Measurements from ENCODE around the gene EPM2AIP1. TPM values are rescaled to one million over a fixed set of nuclear protein-coding genes. Genes with fewer than 3 reads are reported as not detected.
"Not testable (repeated sequence)": the region's sequence is repeated elsewhere in the genome, so short reads cannot be mapped to it uniquely, and the experiment has no call there.

The EPM2AIP1 gene
- total RNA-seq, 2 experiments from 2014 or later: 9.4 to 11.8 TPM

DNA sequence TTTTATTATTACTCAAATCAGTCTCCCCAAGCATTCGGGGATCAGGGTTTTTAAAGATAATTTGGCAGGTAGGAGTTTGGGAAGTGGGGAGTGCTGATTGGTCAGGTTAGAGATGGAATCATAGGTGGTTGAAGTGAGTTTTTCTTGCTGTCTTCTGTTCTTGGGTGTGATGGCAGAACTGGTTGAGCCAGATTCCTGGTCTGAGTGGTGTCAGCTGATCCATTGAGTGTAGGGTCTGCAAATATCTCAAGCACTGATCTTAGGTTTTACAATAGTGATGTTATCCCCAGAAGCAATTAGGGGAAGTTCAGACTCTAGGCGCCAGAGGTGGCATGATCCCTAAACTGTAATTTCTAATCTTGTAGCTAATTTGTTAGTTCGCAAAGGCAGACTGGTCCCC is 27.5 kb downstream of the EPM2AIP1 start:
- intact Hi-C loops (cut with DNase I, micrococcal nuclease): no loop called here
- Mint-ChIP-seq H3K4me3 (no peak overlapping the region), H3K36me3 (ENCODE audit: low read depth) (no peaks in the 10 kb centered on the region), H3K27ac (no peak overlapping the region), H3K9me3 (ENCODE audit: low read depth) (no peaks in the 10 kb centered on the region), H3K4me1 (peaks cover 14% of the 10 kb centered on the region), H3K27me3 (no peaks in the 10 kb centered on the region)
- ChIA-PET CTCF (no interaction called here), POLR2A (no interaction called here)
- ATAC-seq (no peak), DNase-seq (no peak)

DNA sequence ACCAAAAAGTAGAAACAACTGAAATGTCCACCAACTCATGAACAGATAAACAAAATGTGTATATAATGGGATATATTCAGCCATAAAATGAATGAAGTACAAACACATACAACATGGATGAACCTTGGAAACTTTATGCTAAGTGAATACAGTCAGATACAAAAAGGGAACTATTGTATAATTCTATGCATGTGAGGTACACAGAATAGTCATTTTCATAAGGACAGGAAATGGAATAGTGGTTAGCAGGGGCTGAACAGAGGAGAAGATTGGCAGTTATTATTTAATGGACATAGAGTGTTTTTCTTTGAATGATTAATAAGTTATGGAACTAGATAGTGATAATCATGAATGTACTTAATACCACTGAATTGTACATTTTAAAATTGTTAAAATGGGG is 28.1 kb downstream of the EPM2AIP1 start:
- no peak overlapping the region for H3K4me3 Mint-ChIP-seq
- ChIA-PET CTCF (no interaction called here), POLR2A (no interaction called here)
- ATAC-seq (no peak), DNase-seq (no peak)
- peaks cover 11% of the 10 kb centered on the region for H3K4me1 Mint-ChIP-seq
- no peaks in the 10 kb centered on the region for H3K9me3 Mint-ChIP-seq (ENCODE audit: low read depth)
- intact Hi-C loops (cut with DNase I, micrococcal nuclease): no loop called here
- no peaks in the 10 kb centered on the region for H3K27me3 Mint-ChIP-seq
- H3K36me3 Mint-ChIP-seq (ENCODE audit: low read depth): no peaks in the 10 kb centered on the region
- no peak overlapping the region for H3K27ac Mint-ChIP-seq

GRCh38 chr3:36964331-36964730 is 28.6 kb downstream of the EPM2AIP1 start:
- Mint-ChIP-seq H3K4me1 (peaks cover 6% of the 10 kb centered on the region), H3K27ac (no peak overlapping the region), H3K4me3 (no peak overlapping the region), H3K36me3 (ENCODE audit: low read depth) (no peaks in the 10 kb centered on the region), H3K9me3 (ENCODE audit: low read depth) (no peaks in the 10 kb centered on the region), H3K27me3 (no peaks in the 10 kb centered on the region)
- POLR2A ChIA-PET: no interaction called here
- DNase-seq (no peak), ATAC-seq (no peak)
- intact Hi-C loops (cut with DNase I, micrococcal nuclease): no loop called here
- CTCF ChIA-PET: interaction anchor here (1.8 kb wide), 1 partner anchor 120 kb away, joined by 4 read pairs; no protein-coding TSS in a partner anchor

DNA sequence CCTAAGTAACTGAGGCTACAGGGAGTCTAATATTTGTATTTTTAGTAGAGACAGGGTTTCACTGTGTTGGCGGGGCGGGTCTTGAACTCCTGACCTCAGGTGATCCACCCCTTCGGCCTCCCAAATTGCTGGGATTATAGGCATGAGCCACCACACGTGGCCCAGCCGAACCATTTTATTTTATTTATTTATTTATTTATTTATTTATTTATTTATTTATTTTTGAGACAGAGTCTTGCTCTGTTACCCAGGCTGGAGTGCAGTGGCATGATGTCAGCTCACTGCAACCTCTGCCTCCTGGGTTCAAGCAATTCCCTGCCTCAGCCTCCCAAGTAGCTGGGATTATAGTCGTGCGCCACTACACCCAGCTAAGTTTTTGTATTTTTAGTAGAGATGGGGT is 29.9 kb downstream of the EPM2AIP1 start:
- POLR2A ChIA-PET; ATAC-seq; H3K4me3 Mint-ChIP-seq; H3K27ac Mint-ChIP-seq; H3K27me3 Mint-ChIP-seq; intact Hi-C loops (cut with DNase I, micrococcal nuclease); DNase-seq; H3K4me1 Mint-ChIP-seq; H3K9me3 Mint-ChIP-seq (ENCODE audit: low read depth); H3K36me3 Mint-ChIP-seq (ENCODE audit: low read depth): not testable (repeated sequence)
- CTCF ChIA-PET: interaction anchor here (1.8 kb wide), 1 partner anchor 119 kb away, joined by 4 read pairs; no protein-coding TSS in a partner anchor

- POLR2A ChIA-PET: no interaction called here
- no peaks in the 10 kb centered on the region for H3K36me3 Mint-ChIP-seq (ENCODE audit: low read depth)
- H3K4me3 Mint-ChIP-seq: no peak overlapping the region
- CTCF ChIA-PET: interaction anchor here (1.0 to 4.2 kb wide), 7 partner anchors 9 to 232 kb away, joined by 3 to 33 read pairs (median 18); partner anchors contain the start of gene TRANK1
- DNase-seq (no peak), ATAC-seq (no peak)
- H3K9me3 Mint-ChIP-seq (ENCODE audit: low read depth): no peaks in the 10 kb centered on the region
- intact Hi-C loops (cut with DNase I, micrococcal nuclease): no loop called here
- H3K27me3 Mint-ChIP-seq: no peaks in the 10 kb centered on the region
- peaks cover 16% of the 10 kb centered on the region for H3K4me1 Mint-ChIP-seq
- no peak overlapping the region for H3K27ac Mint-ChIP-seq
These were observed 32.4 kb downstream of the EPM2AIP1 start for GRCh38 chr3:36960502-36960901.

GRCh38 chr3:36959821-36960220 is 33.1 kb downstream of the EPM2AIP1 start:
- H3K4me1 Mint-ChIP-seq: peaks cover 16% of the 10 kb centered on the region
- no peak for ATAC-seq
- no peaks in the 10 kb centered on the region for H3K27me3 Mint-ChIP-seq
- no peaks in the 10 kb centered on the region for H3K9me3 Mint-ChIP-seq (ENCODE audit: low read depth)
- H3K4me3 Mint-ChIP-seq: no peak overlapping the region
- DNase-seq: no peak
- no peaks in the 10 kb centered on the region for H3K36me3 Mint-ChIP-seq (ENCODE audit: low read depth)
- intact Hi-C loops (cut with DNase I, micrococcal nuclease): loop anchor here (2.0 to 10.0 kb wide), 3 partner anchors 55 to 995 kb away; no protein-coding TSS in a partner anchor
- no peak overlapping the region for H3K27ac Mint-ChIP-seq
- POLR2A ChIA-PET: no interaction called here
- CTCF ChIA-PET: interaction anchor here (0.9 to 4.2 kb wide), 12 partner anchors 10 to 232 kb away, joined by 3 to 33 read pairs (median 14); partner anchors contain the start of gene TRANK1

DNA sequence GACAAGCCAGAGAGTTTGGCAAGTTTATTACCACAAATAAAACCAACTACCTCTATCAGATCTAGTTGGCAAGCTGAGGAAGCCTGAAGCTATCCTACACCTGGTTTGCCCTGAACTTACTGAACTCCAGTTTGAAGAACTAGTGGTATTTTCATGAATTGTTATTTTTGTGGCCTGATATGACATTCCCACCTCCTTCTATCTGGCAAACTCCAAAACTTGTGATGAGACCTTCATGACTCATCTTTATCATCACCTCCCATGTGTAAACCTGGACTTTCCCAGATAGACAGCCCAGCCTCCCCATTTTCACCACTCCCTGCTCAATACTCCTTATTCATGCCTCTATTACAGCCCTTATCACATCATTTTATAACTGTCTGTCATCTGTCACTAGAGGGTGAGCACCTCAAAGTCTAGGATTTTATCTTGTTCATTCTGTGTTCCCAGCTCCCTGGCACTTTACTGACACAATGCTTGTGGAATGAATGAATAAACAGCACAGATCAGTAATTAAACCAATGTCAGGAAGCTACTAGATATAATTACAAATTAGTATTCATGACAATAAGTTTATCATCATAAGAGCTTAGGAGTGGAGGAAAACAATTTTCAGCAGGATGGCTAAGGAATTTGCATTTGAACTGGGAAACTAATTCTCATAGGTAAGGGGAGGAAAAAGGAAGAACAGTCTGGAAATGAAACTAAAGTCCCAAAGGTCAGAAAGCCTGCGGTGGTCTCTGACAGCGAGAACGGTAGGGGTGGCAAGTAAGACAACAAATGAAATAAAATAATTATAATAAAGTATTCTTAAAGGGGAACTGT is 34.9 kb downstream of the EPM2AIP1 start:
- DNase-seq (no peak), ATAC-seq (peak; percentile 21)
- intact Hi-C loops (cut with DNase I, micrococcal nuclease): loop anchor here (1.0 to 10.0 kb wide), 7 partner anchors 50 to 993 kb away; no protein-coding TSS in a partner anchor
- H3K4me1 Mint-ChIP-seq: peaks cover 16% of the 10 kb centered on the region
- CTCF ChIA-PET: interaction anchor here (0.6 to 4.2 kb wide), 52 partner anchors 9 to 263 kb away, joined by 3 to 33 read pairs (median 5); partner anchors contain the start of genes EPM2AIP1, MLH1 and TRANK1
- no peaks in the 10 kb centered on the region for H3K36me3 Mint-ChIP-seq (ENCODE audit: low read depth)
- POLR2A ChIA-PET: interaction anchor here (1.3 kb wide), 1 partner anchor 82 kb away, joined by 4 read pairs; no protein-coding TSS in a partner anchor
- H3K27me3 Mint-ChIP-seq: no peaks in the 10 kb centered on the region
- no peaks in the 10 kb centered on the region for H3K9me3 Mint-ChIP-seq (ENCODE audit: low read depth)
- H3K4me3 Mint-ChIP-seq: no peak overlapping the region
- no peak overlapping the region for H3K27ac Mint-ChIP-seq

DNA sequence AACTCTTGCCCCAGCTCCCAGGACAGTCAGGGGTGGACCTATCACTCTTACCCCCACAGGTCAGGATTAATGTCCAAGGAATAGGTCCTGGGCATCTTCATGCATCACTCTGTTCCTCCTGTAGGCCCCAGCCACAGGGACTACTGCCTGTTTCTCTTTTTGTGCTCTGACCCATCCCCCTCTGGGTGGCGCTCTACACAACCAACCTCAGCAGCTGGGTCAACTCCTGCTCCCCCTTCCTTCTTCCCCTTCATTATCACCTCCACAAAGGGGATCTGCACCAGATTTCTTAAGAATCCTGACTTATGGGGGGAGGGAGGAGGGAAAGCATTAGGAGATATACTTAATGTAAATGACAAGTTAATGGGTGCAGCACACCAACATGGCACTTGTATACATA is 35.9 kb downstream of the EPM2AIP1 start:
- ATAC-seq (no peak), DNase-seq (peak; percentile 21)
- Mint-ChIP-seq H3K27me3 (no peaks in the 10 kb centered on the region), H3K36me3 (ENCODE audit: low read depth) (no peaks in the 10 kb centered on the region), H3K27ac (no peak overlapping the region), H3K4me1 (peaks cover 16% of the 10 kb centered on the region), H3K9me3 (ENCODE audit: low read depth) (no peaks in the 10 kb centered on the region), H3K4me3 (no peak overlapping the region)
- intact Hi-C loops (cut with DNase I, micrococcal nuclease): loop anchor here in 1 of 2 experiments (10.0 kb wide), 1 partner anchor 992 kb away; no protein-coding TSS in a partner anchor
- CTCF ChIA-PET: interaction anchor here (0.6 to 4.2 kb wide), 12 partner anchors 8 to 229 kb away, joined by 3 to 33 read pairs (median 15); partner anchors contain the start of genes EPM2AIP1, MLH1 and TRANK1
- POLR2A ChIA-PET: no interaction called here

DNA sequence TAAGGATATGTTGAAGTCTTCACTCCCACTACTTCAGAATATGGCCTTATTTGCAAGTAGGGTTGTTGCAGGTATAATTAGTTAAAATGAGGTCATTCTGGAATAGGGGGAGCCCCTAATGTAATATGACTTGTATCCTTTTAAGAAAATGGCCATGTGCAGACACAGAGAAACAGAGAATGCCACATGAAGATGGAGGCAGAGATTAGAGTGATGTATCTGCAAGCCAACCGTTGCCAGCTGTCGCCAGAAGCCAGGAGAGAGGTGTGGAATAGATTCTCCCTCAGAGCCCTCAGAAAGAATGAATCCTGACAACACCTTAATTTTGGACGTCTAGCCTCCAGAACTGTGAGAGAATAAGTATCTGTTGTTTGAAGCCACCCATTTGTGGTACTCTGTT is 36.8 kb downstream of the EPM2AIP1 start:
- ChIA-PET POLR2A (no interaction called here), CTCF (interaction anchor here (1.1 to 1.3 kb wide), 3 partner anchors 14 to 113 kb away, joined by 3 read pairs; no protein-coding TSS in a partner anchor)
- Mint-ChIP-seq H3K27me3 (no peaks in the 10 kb centered on the region), H3K4me1 (peaks cover 16% of the 10 kb centered on the region), H3K27ac (no peak overlapping the region), H3K9me3 (ENCODE audit: low read depth) (no peaks in the 10 kb centered on the region), H3K36me3 (ENCODE audit: low read depth) (no peaks in the 10 kb centered on the region), H3K4me3 (no peak overlapping the region)
- ATAC-seq (no peak), DNase-seq (no peak)
- intact Hi-C loops (cut with DNase I, micrococcal nuclease): loop anchor here in 1 of 2 experiments (10.0 kb wide), 1 partner anchor 991 kb away; no protein-coding TSS in a partner anchor

- ATAC-seq (no peak), DNase-seq (no peak)
- ChIA-PET POLR2A (interaction anchor here (0.9 kb wide), 1 partner anchor 66 kb away, joined by 3 read pairs; no protein-coding TSS in a partner anchor), CTCF (interaction anchor here (1.5 kb wide), 1 partner anchor 10 kb away, joined by 4 read pairs; the partner anchor contains the start of gene TRANK1)
- Mint-ChIP-seq H3K4me3 (no peak overlapping the region), H3K9me3 (ENCODE audit: low read depth) (no peaks in the 10 kb centered on the region), H3K27ac (no peak overlapping the region), H3K27me3 (no peaks in the 10 kb centered on the region), H3K4me1 (peaks cover 16% of the 10 kb centered on the region), H3K36me3 (ENCODE audit: low read depth) (no peaks in the 10 kb centered on the region)
- intact Hi-C loops (cut with DNase I, micrococcal nuclease): loop anchor here in 1 of 2 experiments (10.0 kb wide), 1 partner anchor 990 kb away; no protein-coding TSS in a partner anchor
These were observed 38.3 kb downstream of the EPM2AIP1 start for GRCh38 chr3:36954452-36955134.

- H3K36me3 Mint-ChIP-seq (ENCODE audit: low read depth); ATAC-seq; H3K27me3 Mint-ChIP-seq; H3K4me1 Mint-ChIP-seq; POLR2A ChIA-PET; H3K27ac Mint-ChIP-seq; DNase-seq; intact Hi-C loops (cut with DNase I, micrococcal nuclease); H3K4me3 Mint-ChIP-seq: not testable (repeated sequence)
- H3K9me3 Mint-ChIP-seq (ENCODE audit: low read depth): peaks cover 16% of the 10 kb centered on the region
- CTCF ChIA-PET: interaction anchor here (0.7 to 2.9 kb wide), 3 partner anchors 11 to 204 kb away, joined by 3 to 18 read pairs (median 4); no protein-coding TSS in a partner anchor
These were observed 45.1 kb downstream of the EPM2AIP1 start for GRCh38 chr3:36947814-36948213.
